Measurements from ENCODE around the gene DGKK. TPM values are rescaled to one million over a fixed set of nuclear protein-coding genes. Genes with fewer than 3 reads are reported as not detected.

Gene DGKK
- total and polyA plus RNA-seq, 2 of the 4 experiments (the other 2 are of a cell fraction) = not detected

DNA sequence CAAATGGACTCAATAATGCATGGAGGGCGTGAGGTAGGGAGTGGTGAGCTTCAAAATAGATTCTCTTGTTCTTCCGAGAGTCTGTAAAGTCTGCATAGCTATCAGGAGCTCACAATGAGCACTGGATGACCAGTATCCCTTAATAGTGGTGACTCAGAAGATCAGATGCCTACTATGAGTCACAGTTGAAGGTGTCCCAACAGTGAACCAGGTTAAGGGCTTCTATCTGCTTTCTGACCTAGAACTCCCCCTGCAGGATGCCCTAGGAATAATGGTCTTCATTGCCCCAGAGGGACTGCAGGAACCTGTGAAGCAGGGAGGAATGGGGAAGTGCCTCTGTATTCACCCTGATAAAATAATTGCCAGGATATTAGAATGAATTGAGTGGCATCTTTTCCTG lies 22.1 kb downstream of the DGKK start:
- H3K4me1 ChIP-seq (ENCODE audit: control insufficient read depth, insufficient read depth, low read length) = no peaks in the 10 kb centered on the region
- no peak for TF ChIP-seq SMC3 (IDR thresholded peaks at IDR 0.05; ENCODE audit: low read depth, low read length)
- no peak for TF ChIP-seq CHD1 (IDR thresholded peaks at IDR 0.05; ENCODE audit: low read depth, low read length)
- TF ChIP-seq RAD21 (IDR thresholded peaks at IDR 0.05; ENCODE audit: low read length) = no peak
- TF ChIP-seq BHLHE40 (IDR thresholded peaks at IDR 0.05; ENCODE audit: low read depth, low read length) = no peak
- no peak for TF ChIP-seq RFX5 (IDR thresholded peaks at IDR 0.05; ENCODE audit: low read depth, low read length)
- no peak for TF ChIP-seq RCOR1 (IDR thresholded peaks at IDR 0.05; ENCODE audit: insufficient replicate concordance, low read length)
- no peak for TF ChIP-seq USF2 (IDR thresholded peaks at IDR 0.05; ENCODE audit: low read depth, low read length)
- TF ChIP-seq CEBPB (IDR thresholded peaks at IDR 0.05; ENCODE audit: low read depth, low read length) = no peak
- no peak for TF ChIP-seq POLR2A (IDR thresholded peaks at IDR 0.05; ENCODE audit: low read depth, low read length)
- no peak for TF ChIP-seq MAFK (IDR thresholded peaks at IDR 0.05; ENCODE audit: low read depth, low read length)
- TF ChIP-seq NFE2L2 (IDR thresholded peaks at IDR 0.05; ENCODE audit: low read depth, low read length) = no peak
- TF ChIP-seq MXI1 (IDR thresholded peaks at IDR 0.05; ENCODE audit: borderline replicate concordance, low read depth, low read length) = no peak
- TF ChIP-seq, protein P1, sequence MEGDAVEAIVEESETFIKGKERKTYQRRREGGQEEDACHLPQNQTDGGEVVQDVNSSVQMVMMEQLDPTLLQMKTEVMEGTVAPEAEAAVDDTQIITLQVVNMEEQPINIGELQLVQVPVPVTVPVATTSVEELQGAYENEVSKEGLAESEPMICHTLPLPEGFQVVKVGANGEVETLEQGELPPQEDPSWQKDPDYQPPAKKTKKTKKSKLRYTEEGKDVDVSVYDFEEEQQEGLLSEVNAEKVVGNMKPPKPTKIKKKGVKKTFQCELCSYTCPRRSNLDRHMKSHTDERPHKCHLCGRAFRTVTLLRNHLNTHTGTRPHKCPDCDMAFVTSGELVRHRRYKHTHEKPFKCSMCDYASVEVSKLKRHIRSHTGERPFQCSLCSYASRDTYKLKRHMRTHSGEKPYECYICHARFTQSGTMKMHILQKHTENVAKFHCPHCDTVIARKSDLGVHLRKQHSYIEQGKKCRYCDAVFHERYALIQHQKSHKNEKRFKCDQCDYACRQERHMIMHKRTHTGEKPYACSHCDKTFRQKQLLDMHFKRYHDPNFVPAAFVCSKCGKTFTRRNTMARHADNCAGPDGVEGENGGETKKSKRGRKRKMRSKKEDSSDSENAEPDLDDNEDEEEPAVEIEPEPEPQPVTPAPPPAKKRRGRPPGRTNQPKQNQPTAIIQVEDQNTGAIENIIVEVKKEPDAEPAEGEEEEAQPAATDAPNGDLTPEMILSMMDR (conservative IDR thresholded peaks at IDR 0.05; ENCODE audit: low read depth, low read length) = no peak
- no peak for TF ChIP-seq FOS (IDR thresholded peaks at IDR 0.05; ENCODE audit: low read depth, low read length)
- H4K5ac ChIP-seq (ENCODE audit: low read depth, low read length) = no peak overlapping the region
- no peak overlapping the region for H3K14ac ChIP-seq (replicated peaks; ENCODE audit: low read depth, low read length)
- DNase-seq = peak; percentile 1
- H3K18ac ChIP-seq (ENCODE audit: low read depth, low read length) = no peak overlapping the region
- 60% methylated on average over 1 of the region's 2 CpGs; no CpG with 5 or more reads in 1 of the 2 experiments for WGBS, 2 experiments (ENCODE audit: extremely low coverage in 2 of 2, insufficient read length in 1 of 2)
- no peak overlapping the region for H3K4me2 ChIP-seq (ENCODE audit: low read depth, low read length)
- no peak overlapping the region for H4K8ac ChIP-seq (ENCODE audit: low read depth in 2 of 2, low read length in 2 of 2)
- no peak overlapping the region for H3K56ac ChIP-seq (ENCODE audit: extremely low read depth, insufficient read depth, low read length)
- H2BK20ac ChIP-seq (ENCODE audit: low read depth, low read length) = no peak overlapping the region
- no TSS peak for BruUV-seq (replicated peaks)
- H2AK5ac ChIP-seq (ENCODE audit: low read depth, low read length) = no peak overlapping the region
- in situ Hi-C loops (cut with MboI; ENCODE audit: low sequenced_read_pairs) = no loop called here
- no peak overlapping the region for H2BK15ac ChIP-seq (ENCODE audit: low read depth, low read length)
- H3K4me3 ChIP-seq (ENCODE audit: insufficient read depth, low read depth, low read length) = no peak overlapping the region
- no peak overlapping the region for H2BK120ac ChIP-seq (ENCODE audit: low read depth, low read length)
- H3K9me3 ChIP-seq (ENCODE audit: control insufficient read depth, insufficient read depth, low read length) = no peaks in the 10 kb centered on the region
- ChIA-PET POLR2A (ENCODE audit: unreplicated experiment) (no interaction called here), CTCF (no interaction called here)
- no peaks in the 10 kb centered on the region for H3K9me1 ChIP-seq (ENCODE audit: insufficient read depth, low read length)
- H3K27me3 ChIP-seq (ENCODE audit: control insufficient read depth, insufficient read depth, low read length) = peaks cover under 1% of the 10 kb centered on the region
- H3K79me1 ChIP-seq (ENCODE audit: low read depth in 1 of 2, low read length in 2 of 2) = no peaks in the 10 kb centered on the region
- H3K23ac ChIP-seq (ENCODE audit: low read depth, low read length) = no peak overlapping the region
- H4K91ac ChIP-seq (ENCODE audit: insufficient read depth, low read depth, low read length) = no peak overlapping the region
- no peak overlapping the region for H2AK9ac ChIP-seq (replicated peaks; ENCODE audit: low read depth, low read length, poor library complexity)
- H2BK5ac ChIP-seq (ENCODE audit: low read depth, low read length, poor library complexity, severe bottlenecking) = no peak overlapping the region
- H3K4ac ChIP-seq (ENCODE audit: low read depth, low read length) = no peak overlapping the region
- no peaks in the 10 kb centered on the region for H3K36me3 ChIP-seq (ENCODE audit: control insufficient read depth, insufficient read depth, low read length)
- intact Hi-C loops (cut with micrococcal nuclease) = no loop called here
- dilution Hi-C loops (cut with HindIII; ENCODE audit: low sequenced_read_pairs, unreplicated experiment) = no loop called here
- no peak overlapping the region for H3K9ac ChIP-seq (ENCODE audit: low read depth, low read length)
- H3K27ac ChIP-seq (ENCODE audit: insufficient read depth, low read length) = no peak overlapping the region
- ATAC-seq (ENCODE audit: low read depth) = no peak
- H2AFZ ChIP-seq (replicated peaks; ENCODE audit: low read length, poor library complexity) = no peak overlapping the region
- H4K20me1 ChIP-seq (ENCODE audit: insufficient read depth, low read length) = no peaks in the 10 kb centered on the region

All from IMR-90 (cell line).